Uterus (tissue), 4 donors: ENCODE measurements around the gene RGS7. TPM values are rescaled to one million over a fixed set of nuclear protein-coding genes. Genes with fewer than 3 reads are reported as not detected.

Experiments
- DNase-seq, 2 donors: peaks; one replicate each; pipeline ENCODE4 v3.0.0-alpha.2; 2019 to 2020
- H3K27ac ChIP-seq, 2 donors: fragments of 200-600 bp; sonication (generic); 1 replicate in 1 of 2; 2 replicates in 1 of 2; pipeline ENCODE4 v1.5.1; 2016 to 2018
- H3K27me3 ChIP-seq, 2 donors: fragments of 200-600 bp; sonication (generic); one replicate each; pipeline ENCODE4 v1.5.1; 2018 to 2019; ENCODE audit warnings: control low read depth in 1 of 2
- H3K36me3 ChIP-seq, 2 donors: fragments of 200-600 bp; sonication (generic); one replicate each; pipeline ENCODE4 v1.5.1; 2019; ENCODE audit warnings: control low read depth in 1 of 2
- H3K4me1 ChIP-seq, 2 donors: fragments of 200-600 bp; sonication (generic); one replicate each; pipeline ENCODE4 v1.5.1; 2018 to 2019; ENCODE audit warnings: control low read depth in 1 of 2
- H3K4me3 ChIP-seq, 2 donors: fragments of 200-600 bp; sonication (generic); 1 replicate in 1 of 2; 2 replicates in 1 of 2; pipeline ENCODE4 v1.5.1; 2018 to 2019; ENCODE audit warnings: mild to moderate bottlenecking in 1 of 2
- H3K9me3 ChIP-seq, 2 donors: fragments of 200-600 bp; sonication (generic); one replicate each; pipeline ENCODE4 v1.5.1; 2019; ENCODE audit warnings: control low read depth in 1 of 2
- POLR2A ChIP-seq, 2 donors: fragments of 450-650 bp; IDR thresholded peaks; one replicate each; pipeline ENCODE4 v1.6.1; 2016; ENCODE audit warnings: antibody characterized with exemption in 2 of 2, mild to moderate bottlenecking in 1 of 2, moderate library complexity in 1 of 2
- intact Hi-C: fragments of 100-400 bp; cut with DNase I; formaldehyde crosslinking; loops from one replicate; pipeline ENCODE4 v1.15.1; 2023; ENCODE audit warnings: low total_unique reads
- total RNA-seq, 4 donors: library from RNA; depleted of rRNA in 3 of 4; stranded (reverse); fragments of >200 nt in 3 of 4; gene quantifications; one replicate each; pipeline versions ENCODE4 v1.1.0 to v1.2.4, GENCODE V29; 2014 to 2023
- TF ChIP-seq, protein P1 (sequence below), 4 experiments: fragments of 200-600 bp in 2 of 4; fragments of 450-650 bp in 2 of 4; sonication (generic) in 2 of 4; IDR thresholded peaks; one replicate each; pipeline ENCODE4 v1.5.1; 2016 to 2019; ENCODE audit warnings: antibody characterized with exemption in 4 of 4, mild to moderate bottlenecking in 2 of 4, moderate library complexity in 1 of 4
- donor health status: DM: yes; HTN: yes; CAD: no.

Gene RGS7
- total RNA-seq, 4 donors from 2014 or later: 0.62 TPM; not detected in 3

DNA sequence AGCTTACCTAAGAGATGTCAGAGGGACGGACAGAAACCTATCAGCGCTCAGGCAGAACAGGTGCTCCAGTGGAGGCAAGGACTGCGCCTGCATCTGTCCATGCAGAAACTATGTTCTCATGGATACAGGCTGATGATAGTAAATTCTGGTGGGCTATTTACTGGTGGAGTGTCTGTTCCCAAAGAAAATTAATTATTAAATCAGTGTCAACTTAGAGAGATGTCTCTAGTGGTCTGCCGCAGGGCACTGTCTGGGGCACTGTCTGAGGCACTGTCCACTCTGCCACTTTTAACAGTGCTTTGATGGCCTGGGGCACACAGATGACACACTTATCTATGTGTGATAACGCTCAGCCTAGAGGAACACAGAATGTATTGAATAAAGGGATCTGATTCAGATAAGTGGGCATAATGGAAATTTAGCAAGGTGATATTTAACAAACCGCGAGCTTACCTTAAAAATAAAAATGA lies 148.1 kb downstream of the RGS7 start:
- intact Hi-C loops: no loop called here
- DNase-seq: no peak
- Histone ChIP-seq H3K9me3 (no peaks in the 10 kb centered on the region), H3K27ac (no peak overlapping the region), H3K4me1 (no peaks in the 10 kb centered on the region), H3K27me3 (no peaks in the 10 kb centered on the region), H3K4me3 (no peak overlapping the region), H3K36me3 (no peaks in the 10 kb centered on the region)
- TF ChIP-seq POLR2A (IDR thresholded peaks at IDR 0.05): no peak
- TF ChIP-seq, protein P1, sequence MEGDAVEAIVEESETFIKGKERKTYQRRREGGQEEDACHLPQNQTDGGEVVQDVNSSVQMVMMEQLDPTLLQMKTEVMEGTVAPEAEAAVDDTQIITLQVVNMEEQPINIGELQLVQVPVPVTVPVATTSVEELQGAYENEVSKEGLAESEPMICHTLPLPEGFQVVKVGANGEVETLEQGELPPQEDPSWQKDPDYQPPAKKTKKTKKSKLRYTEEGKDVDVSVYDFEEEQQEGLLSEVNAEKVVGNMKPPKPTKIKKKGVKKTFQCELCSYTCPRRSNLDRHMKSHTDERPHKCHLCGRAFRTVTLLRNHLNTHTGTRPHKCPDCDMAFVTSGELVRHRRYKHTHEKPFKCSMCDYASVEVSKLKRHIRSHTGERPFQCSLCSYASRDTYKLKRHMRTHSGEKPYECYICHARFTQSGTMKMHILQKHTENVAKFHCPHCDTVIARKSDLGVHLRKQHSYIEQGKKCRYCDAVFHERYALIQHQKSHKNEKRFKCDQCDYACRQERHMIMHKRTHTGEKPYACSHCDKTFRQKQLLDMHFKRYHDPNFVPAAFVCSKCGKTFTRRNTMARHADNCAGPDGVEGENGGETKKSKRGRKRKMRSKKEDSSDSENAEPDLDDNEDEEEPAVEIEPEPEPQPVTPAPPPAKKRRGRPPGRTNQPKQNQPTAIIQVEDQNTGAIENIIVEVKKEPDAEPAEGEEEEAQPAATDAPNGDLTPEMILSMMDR (IDR thresholded peaks at IDR 0.05): no peak

DNA sequence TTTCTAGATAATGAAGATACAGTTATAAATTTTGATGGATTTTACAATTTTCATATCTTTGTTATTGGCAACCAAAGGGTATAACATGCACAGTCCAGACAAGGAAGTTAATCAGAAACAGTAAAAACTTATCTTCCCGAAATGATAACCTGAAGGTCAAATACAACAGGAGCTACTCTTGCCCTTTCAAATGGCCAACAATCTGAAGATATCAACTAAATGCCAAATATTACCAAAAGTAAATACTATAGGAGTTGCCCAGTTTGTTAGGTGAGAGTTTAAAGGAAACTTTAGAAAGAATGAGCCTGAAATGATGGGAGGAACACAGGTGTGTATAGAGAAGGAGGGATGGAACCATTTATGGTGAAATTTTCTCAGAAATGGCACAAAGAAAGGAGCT lies 153.2 kb downstream of the RGS7 start:
- H3K27ac ChIP-seq: no peak overlapping the region
- intact Hi-C loops: no loop called here
- no peaks in the 10 kb centered on the region for H3K27me3 ChIP-seq
- no peaks in the 10 kb centered on the region for H3K9me3 ChIP-seq
- no peaks in the 10 kb centered on the region for H3K36me3 ChIP-seq
- DNase-seq: no peak
- H3K4me3 ChIP-seq: no peak overlapping the region
- no peaks in the 10 kb centered on the region for H3K4me1 ChIP-seq
- no peak for TF ChIP-seq POLR2A (IDR thresholded peaks at IDR 0.05)
- TF ChIP-seq, protein P1 (IDR thresholded peaks at IDR 0.05): no peak

DNA sequence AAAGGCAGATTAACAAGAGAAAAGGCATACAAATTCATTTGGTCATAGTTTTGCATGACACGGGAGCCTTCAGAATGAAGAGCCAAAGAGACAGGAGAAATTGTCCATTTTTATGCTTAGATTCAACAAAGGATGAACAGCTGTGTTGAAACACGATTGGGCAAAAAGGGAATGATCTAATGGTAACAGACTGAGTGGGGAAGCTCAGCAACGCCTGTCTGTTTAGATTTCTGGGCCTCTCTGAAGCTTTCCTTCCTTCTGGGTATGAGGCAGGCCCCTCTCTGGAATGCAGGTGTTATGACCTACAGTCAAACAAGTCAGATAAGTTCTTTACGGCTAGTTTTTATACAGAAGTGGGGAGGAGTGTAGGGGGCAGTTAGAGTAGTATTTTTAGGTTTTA lies 154.6 kb downstream of the RGS7 start:
- Histone ChIP-seq H3K4me1 (no peaks in the 10 kb centered on the region), H3K27ac (no peak overlapping the region), H3K4me3 (no peak overlapping the region), H3K9me3 (no peaks in the 10 kb centered on the region), H3K27me3 (no peaks in the 10 kb centered on the region), H3K36me3 (no peaks in the 10 kb centered on the region)
- TF ChIP-seq, protein P1 (IDR thresholded peaks at IDR 0.05): no peak
- TF ChIP-seq POLR2A (IDR thresholded peaks at IDR 0.05): no peak
- no peak for DNase-seq
- intact Hi-C loops: no loop called here

DNA sequence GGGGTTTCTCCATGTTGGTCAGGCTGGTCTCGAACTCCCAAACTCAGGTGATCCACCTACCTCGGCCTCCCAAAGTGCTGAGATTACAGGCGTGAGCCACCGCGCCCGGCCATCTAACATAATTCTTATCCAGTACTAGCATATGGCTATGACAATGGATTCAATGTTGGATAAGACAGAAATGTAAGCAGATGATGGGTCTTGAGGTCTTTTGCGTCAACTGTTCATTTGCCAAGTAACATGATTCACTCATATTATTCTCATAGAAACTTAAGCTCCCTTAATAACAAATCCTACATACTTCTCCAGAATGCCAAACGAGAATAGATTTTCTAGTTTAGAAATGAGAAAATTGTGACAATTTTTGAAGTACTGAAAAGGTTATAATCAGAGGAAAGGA lies 170.3 kb downstream of the RGS7 start:
- DNase-seq: no peak
- TF ChIP-seq, protein P1 (IDR thresholded peaks at IDR 0.05): no peak
- TF ChIP-seq POLR2A (IDR thresholded peaks at IDR 0.05): no peak
- Histone ChIP-seq H3K4me1 (no peaks in the 10 kb centered on the region), H3K27ac (no peak overlapping the region), H3K27me3 (no peaks in the 10 kb centered on the region), H3K9me3 (no peaks in the 10 kb centered on the region), H3K36me3 (no peaks in the 10 kb centered on the region), H3K4me3 (no peak overlapping the region)
- intact Hi-C loops: no loop called here

DNA sequence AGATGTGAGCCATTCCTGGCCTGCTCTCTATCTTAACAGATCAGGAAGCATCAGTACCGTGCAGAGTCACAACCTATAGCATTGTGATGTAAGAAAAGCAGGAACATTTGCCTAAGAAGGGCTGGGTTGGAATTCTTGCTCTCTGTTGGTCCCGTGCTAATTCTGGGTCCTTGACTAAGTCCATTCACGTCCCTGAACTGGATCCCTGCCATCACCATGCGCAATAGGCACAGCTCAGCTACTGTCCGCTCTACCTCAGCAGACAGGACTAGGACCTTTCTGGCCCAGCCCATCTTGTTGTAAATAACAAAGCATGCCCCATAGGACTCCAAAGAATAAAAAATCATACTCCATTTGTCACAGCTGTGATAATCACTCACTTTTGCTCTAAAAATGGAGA lies 175.0 kb downstream of the RGS7 start:
- Histone ChIP-seq H3K4me1 (no peaks in the 10 kb centered on the region), H3K27ac (no peak overlapping the region), H3K9me3 (no peaks in the 10 kb centered on the region), H3K27me3 (no peaks in the 10 kb centered on the region), H3K36me3 (no peaks in the 10 kb centered on the region), H3K4me3 (no peak overlapping the region)
- DNase-seq: no peak
- intact Hi-C loops: no loop called here
- TF ChIP-seq, protein P1 (IDR thresholded peaks at IDR 0.05): no peak
- no peak for TF ChIP-seq POLR2A (IDR thresholded peaks at IDR 0.05)
